HepG2 (cell line): Measurements from ENCODE around the gene ZNF628. TPM values are rescaled to one million over a fixed set of nuclear protein-coding genes. Genes with fewer than 3 reads are reported as not detected.
A peak's percentile ranks its signal among the peaks of the same experiment; 100 is the strongest.

Experiments
- AKAP8 ChIP-seq: sonication (generic); formaldehyde crosslinking; IDR thresholded peaks from 2 replicates; pipeline ENCODE4 v1.5.1; 2020; ENCODE audit warnings: mild to moderate bottlenecking, missing genetic modification reagents
- BCLAF1 ChIP-seq: fragments of 450-650 bp; IDR thresholded peaks from 2 replicates; pipeline ENCODE4 v1.6.1; 2017; ENCODE audit warnings: mild to moderate bottlenecking
- CAMTA2 ChIP-seq: sonication (generic); formaldehyde crosslinking; IDR thresholded peaks from 2 replicates; pipeline ENCODE4 v1.4.0; 2020; ENCODE audit warnings: mild to moderate bottlenecking, missing genetic modification reagents, borderline replicate concordance
- CCAR2 ChIP-seq: fragments of 200-400 bp; formaldehyde crosslinking; optimal IDR thresholded peaks from 2 replicates; pipeline ENCODE3; 2018; ENCODE audit warnings: low read depth, mild to moderate bottlenecking, low read length, moderate library complexity
- CREB1 ChIP-seq, 2 experiments: fragments of 450-650 bp in 1 of 2; IDR thresholded peaks; 2 replicates each; pipeline ENCODE4 v1.6.1; 2016 to 2017; ENCODE audit warnings: control low read depth in 1 of 2, mild to moderate bottlenecking in 1 of 2, missing compliant biosample characterization in 1 of 2, missing genetic modification characterization in 1 of 2
- CSRNP2 ChIP-seq: sonication (generic); formaldehyde crosslinking; conservative IDR thresholded peaks from 2 replicates; pipeline ENCODE4 v1.8.0; 2022; ENCODE audit warnings: low read depth, missing genetic modification reagents
- DDIT3 ChIP-seq: sonication (generic); formaldehyde crosslinking; IDR thresholded peaks from 2 replicates; pipeline ENCODE4 v1.4.0; 2020; ENCODE audit warnings: mild to moderate bottlenecking, missing genetic modification reagents
- ELF4 ChIP-seq: sonication (generic); formaldehyde crosslinking; IDR thresholded peaks from 2 replicates; pipeline ENCODE4 v1.5.0; 2020; ENCODE audit warnings: missing genetic modification reagents, mild to moderate bottlenecking, moderate library complexity, borderline replicate concordance
- IRX3 ChIP-seq: sonication (generic); formaldehyde crosslinking; IDR thresholded peaks from 2 replicates; pipeline ENCODE4 v1.8.1; 2023; ENCODE audit warnings: mild to moderate bottlenecking, low read depth, missing genetic modification reagents, borderline replicate concordance
- ISL2 ChIP-seq: sonication (generic); formaldehyde crosslinking; IDR thresholded peaks from 2 replicates; pipeline ENCODE4 v1.5.0; 2020; ENCODE audit warnings: missing genetic modification reagents
- NRL ChIP-seq: sonication (generic); formaldehyde crosslinking; IDR thresholded peaks from 2 replicates; pipeline ENCODE4 v1.5.0; 2020; ENCODE audit warnings: missing genetic modification reagents, mild to moderate bottlenecking, moderate library complexity, borderline replicate concordance
- PHB2 ChIP-seq: fragments of 450-650 bp; IDR thresholded peaks from 2 replicates; pipeline ENCODE4 v1.6.1; 2018; ENCODE audit not compliant: partially characterized antibody
- RCOR2 ChIP-seq: IDR thresholded peaks from 2 replicates; pipeline ENCODE4 v1.6.1; 2016; ENCODE audit warnings: missing biosample characterization, missing genetic modification reagents
- SCMH1 ChIP-seq: sonication (generic); formaldehyde crosslinking; IDR thresholded peaks from 2 replicates; pipeline ENCODE4 v1.9.0; 2021; ENCODE audit warnings: missing genetic modification reagents, mild to moderate bottlenecking, borderline replicate concordance
- SIN3B ChIP-seq: fragments of 150-350 bp; IDR thresholded peaks from 2 replicates; pipeline ENCODE4 v1.6.1; 2014; ENCODE audit warnings: low read length
- SMARCC2 ChIP-seq: fragments of 450-650 bp; IDR thresholded peaks from 2 replicates; pipeline ENCODE4 v1.6.1; 2017; ENCODE audit warnings: antibody characterized with exemption, mild to moderate bottlenecking
- ZFP90 ChIP-seq: sonication (generic); formaldehyde crosslinking; IDR thresholded peaks from 2 replicates; pipeline ENCODE4 v1.8.0; 2022; ENCODE audit warnings: missing genetic modification reagents, mild to moderate bottlenecking, inconsistent platforms, borderline replicate concordance
- ZNF274 ChIP-seq: sonication (generic); formaldehyde crosslinking; IDR thresholded peaks from 2 replicates; pipeline ENCODE4 v1.5.1; 2020; ENCODE audit warnings: mild to moderate bottlenecking, missing genetic modification reagents
- ZNF335 ChIP-seq: sonication (generic); formaldehyde crosslinking; IDR thresholded peaks from 2 replicates; pipeline ENCODE4 v1.4.0; 2020; ENCODE audit warnings: missing genetic modification reagents
- ZNF720 ChIP-seq: sonication (generic); formaldehyde crosslinking; IDR thresholded peaks from 2 replicates; pipeline ENCODE4 v1.4.0; 2020; ENCODE audit warnings: missing genetic modification reagents
- ZNF773 ChIP-seq: sonication (generic); formaldehyde crosslinking; IDR thresholded peaks from 2 replicates; pipeline ENCODE4 v1.4.0; 2020; ENCODE audit warnings: missing genetic modification reagents, borderline replicate concordance
- ZNF790 ChIP-seq: sonication (generic); formaldehyde crosslinking; IDR thresholded peaks from 2 replicates; pipeline ENCODE4 v1.8.0; 2022; ENCODE audit warnings: missing genetic modification reagents, mild to moderate bottlenecking, borderline replicate concordance
- ZNF792 ChIP-seq: IDR thresholded peaks from 2 replicates; pipeline ENCODE4 v1.6.1; 2016
- ZNF878 ChIP-seq: sonication (generic); formaldehyde crosslinking; IDR thresholded peaks from 2 replicates; pipeline ENCODE4 v1.8.1; 2023; ENCODE audit warnings: mild to moderate bottlenecking, missing genetic modification reagents, moderate library complexity
- ZSCAN25 ChIP-seq: sonication (generic); formaldehyde crosslinking; IDR thresholded peaks from 2 replicates; pipeline ENCODE4 v1.8.0; 2022; ENCODE audit warnings: mild to moderate bottlenecking, missing genetic modification reagents
- polyA plus RNA-seq, 8 experiments: library from polyadenylated mRNA; depleted of rRNA in 3 of 8; stranded (reverse) in 7 of 8; unstranded in 1 of 8; fragments of >200 nt; fragmentation: Illumina TruSeq in 4 of 8; extraction: Trizol in 4 of 8; gene quantifications; 2 replicates each; pipeline versions ENCODE4 v1.2.1 to v1.2.3, GENCODE V29; 2011 to 2016; ENCODE audit warnings: low read depth in 4 of 8, missing spikeins in 1 of 8, mixed read lengths in 1 of 8; ENCODE audit not compliant: insufficient read depth in 1 of 8
- total RNA-seq, 5 experiments: library from RNA; depleted of rRNA; stranded (reverse); fragments of >200 nt; fragmentation: Illumina TruSeq; extraction: Trizol; gene quantifications; 2 replicates each; pipeline ENCODE4 v1.2.3, GENCODE V29; 2016; ENCODE audit warnings: low read depth in 1 of 5
- TF ChIP-seq, protein P1 (sequence below): sonication (generic); formaldehyde crosslinking; IDR thresholded peaks from 2 replicates; pipeline ENCODE4 v1.9.0; 2022; ENCODE audit warnings: low read depth, missing genetic modification reagents

The ZNF628 gene
- total and polyA plus RNA-seq, 2 of the 13 experiments (the other 11 are each of a cell fraction or from before 2014, with no cell fraction given), result 0.54 to 1.2 TPM

GRCh38 chr19:55460670-55461258 lies 15.7 kb upstream of the ZNF628 start (continued):
- TF ChIP-seq, protein P1, sequence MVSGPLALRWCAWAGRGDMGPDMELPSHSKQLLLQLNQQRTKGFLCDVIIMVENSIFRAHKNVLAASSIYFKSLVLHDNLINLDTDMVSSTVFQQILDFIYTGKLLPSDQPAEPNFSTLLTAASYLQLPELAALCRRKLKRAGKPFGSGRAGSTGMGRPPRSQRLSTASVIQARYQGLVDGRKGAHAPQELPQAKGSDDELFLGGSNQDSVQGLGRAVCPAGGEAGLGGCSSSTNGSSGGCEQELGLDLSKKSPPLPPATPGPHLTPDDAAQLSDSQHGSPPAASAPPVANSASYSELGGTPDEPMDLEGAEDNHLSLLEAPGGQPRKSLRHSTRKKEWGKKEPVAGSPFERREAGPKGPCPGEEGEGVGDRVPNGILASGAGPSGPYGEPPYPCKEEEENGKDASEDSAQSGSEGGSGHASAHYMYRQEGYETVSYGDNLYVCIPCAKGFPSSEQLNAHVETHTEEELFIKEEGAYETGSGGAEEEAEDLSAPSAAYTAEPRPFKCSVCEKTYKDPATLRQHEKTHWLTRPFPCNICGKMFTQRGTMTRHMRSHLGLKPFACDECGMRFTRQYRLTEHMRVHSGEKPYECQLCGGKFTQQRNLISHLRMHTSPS (CRISPR knock-in tag), result no peak
- TF ChIP-seq ZNF720 (CRISPR knock-in tag) (no peak), ISL2 (CRISPR knock-in tag) (no peak), CCAR2 (no peak), IRX3 (no peak), NRL (CRISPR knock-in tag) (no peak), DDIT3 (CRISPR knock-in tag) (no peak), ZNF790 (CRISPR knock-in tag) (no peak), SIN3B (no peak), CSRNP2 (CRISPR knock-in tag) (no peak), ZNF773 (CRISPR knock-in tag) (no peak), CAMTA2 (no peak), ZNF274 (CRISPR knock-in tag) (no peak), ZNF335 (no peak), ZNF792 (CRISPR knock-in tag) (no peak), RCOR2 (no peak), ELF4 (0 out of 2 replicates have a peak, but pooled peaks have one; percentile 51), ZFP90 (CRISPR knock-in tag) (no peak), AKAP8 (CRISPR knock-in tag) (0 out of 2 replicates have a peak, but pooled peaks have one; percentile 20), PHB2 (no peak), ZSCAN25 (CRISPR knock-in tag) (peak; percentile 86; the same call in 1 of the 2 replicates), SCMH1 (CRISPR knock-in tag) (no peak), SMARCC2 (no peak), CREB1 (IDR thresholded peaks at IDR 0.05) (no peak), CREB1 (CRISPR knock-in tag; IDR thresholded peaks at IDR 0.05) (peak; percentile 7; the same call in 1 of the 2 replicates), BCLAF1 (no peak), ZNF878 (0 out of 2 replicates have a peak, but pooled peaks have one; percentile 78)
